Psoas muscle (tissue), 8 donors: ENCODE data around the gene STMN3. TPM values are rescaled to one million over a fixed set of nuclear protein-coding genes. Genes with fewer than 3 reads are reported as not detected.

Experiments
- ATAC-seq, 4 donors: fragments of 200-7000 bp; cut with Tn5 transposase; one replicate each; pipeline ENCODE4 v1.9.1; 2020; ENCODE audit warnings: moderate library complexity in 3 of 4, mild to moderate bottlenecking in 2 of 4
- DNase-seq, 2 donors: peaks; one replicate each; pipeline ENCODE4 v3.0.0-alpha.2; 2020
- H3K27ac ChIP-seq: fragments of 200-600 bp; one replicate; pipeline ENCODE4 v1.8.0; 2022
- H3K27me3 ChIP-seq, 3 donors: fragments of 200-600 bp in 1 of 3; one replicate each; pipeline versions ENCODE4 v1.6.1 to v1.8.0; 2013 to 2022; ENCODE audit warnings: low read length in 2 of 3, mild to moderate bottlenecking in 2 of 3, moderate library complexity in 1 of 3; ENCODE audit not compliant: insufficient read depth in 3 of 3
- H3K36me3 ChIP-seq, 2 donors: fragments of 200-600 bp in 1 of 2; one replicate each; pipeline versions ENCODE4 v1.6.1 to v1.8.0; 2013 to 2022; ENCODE audit warnings: low read depth in 1 of 2, mild to moderate bottlenecking in 1 of 2, moderate library complexity in 1 of 2; ENCODE audit not compliant: insufficient read depth in 1 of 2
- H3K4me1 ChIP-seq: fragments of 200-600 bp; one replicate; pipeline ENCODE4 v1.8.0; 2022
- H3K4me3 ChIP-seq: fragments of 200-600 bp; one replicate; pipeline ENCODE4 v1.8.0; 2022; ENCODE audit warnings: mild to moderate bottlenecking
- H3K9me3 ChIP-seq: fragments of 200-600 bp; one replicate; pipeline ENCODE4 v1.8.0; 2022
- WGBS, 3 donors: extraction: QIAGEN DNeasy Blood & Tissue Kit; methylation state at CpG; one replicate each; pipeline versions ENCODE4 v1.1.6 to v1.1.7; 2013; 5-methylcytosine and 5-hydroxymethylcytosine counted together
- intact Hi-C, 2 donors: fragments of 100-400 bp; cut with DNase I; formaldehyde crosslinking; loops; one replicate each; pipeline versions ENCODE4 v1.11.0 to v1.14.2; 2022
- polyA plus RNA-seq, 3 donors: library from polyadenylated mRNA; stranded (reverse); fragments of 200-250 nt; gene quantifications; one replicate each; pipeline ENCODE4 v1.2.3, GENCODE V29; 2013
- total RNA-seq, 4 donors: library from RNA; stranded (reverse); fragmentation: NEBNext Ultra II Directional in 2 of 4; extraction: Animal tissue kit (Norgen Biotek cat#: 25700) in 2 of 4; gene quantifications; one replicate each; pipeline versions ENCODE4 v1.2.1 to v1.2.4, GENCODE V29; 2021 to 2023
- TF ChIP-seq, protein P1 (sequence below): fragments of 200-600 bp; IDR thresholded peaks from one replicate; pipeline ENCODE4 v1.8.0; 2022; ENCODE audit warnings: antibody characterized with exemption
- donor health status: healthy with polysubstance abuse.
- donor health status: DM: no; HTN: no; CAD: no; lungs with moderate emphysema.
- donor health status: Bipolar disorder and iron deficiency.
- donor health status: healthy.
- donor health status: DM: yes; HTN: yes; CAD: no.
- donor health status: DM: no; HTN: no; CAD: no.
- donor health status: DM: no; HTN: no; CAD: no.
- donor health status: DM: yes; HTN: yes; CAD: no.

The STMN3 gene
- total and polyA plus RNA-seq, 7 donors: 1.0 to 3.1 (median 2.4) TPM

DNA sequence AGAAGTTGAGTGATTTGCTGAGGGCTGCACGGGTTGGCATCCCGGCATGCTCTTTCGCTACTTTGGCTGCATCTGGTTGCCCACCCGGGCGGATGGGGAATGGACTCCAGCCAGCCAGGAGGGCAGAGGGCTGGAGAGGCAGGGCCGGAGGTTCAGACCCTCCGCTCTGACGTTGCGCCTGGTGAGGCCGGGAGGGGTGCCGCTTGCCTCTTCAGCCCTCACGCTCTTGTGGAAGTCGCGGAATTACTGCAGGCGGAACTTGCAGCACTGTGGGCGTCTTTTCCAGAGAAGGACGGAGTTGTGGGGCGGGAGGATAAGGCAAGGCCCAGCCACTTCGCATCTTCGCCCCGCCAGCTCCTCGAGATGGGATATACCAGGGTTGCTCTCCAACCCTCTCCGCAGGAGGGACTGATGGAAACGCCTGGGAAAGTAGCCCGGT lies 5.5 kb upstream of the STMN3 start:
- 1 to 2% (median 2%) methylated on average over 25 of the region's 25 CpGs for WGBS, 3 donors
- peak overlapping the region; percentile 81 for H3K4me3 ChIP-seq
- intact Hi-C loops: loop anchor here in 1 of 2 donors (2.0 kb wide), 1 partner anchor 50 kb away; the partner anchor contains the start of gene ZGPAT
- DNase-seq (peak in 1 of 2 donors; percentile 77), ATAC-seq (peak; percentile 4 to 35 (median 12))
- peaks cover 8 to 26% of the 10 kb centered on the region in 2 donors for H3K36me3 ChIP-seq
- peaks cover 11% of the 10 kb centered on the region for H3K4me1 ChIP-seq
- TF ChIP-seq, protein P1, sequence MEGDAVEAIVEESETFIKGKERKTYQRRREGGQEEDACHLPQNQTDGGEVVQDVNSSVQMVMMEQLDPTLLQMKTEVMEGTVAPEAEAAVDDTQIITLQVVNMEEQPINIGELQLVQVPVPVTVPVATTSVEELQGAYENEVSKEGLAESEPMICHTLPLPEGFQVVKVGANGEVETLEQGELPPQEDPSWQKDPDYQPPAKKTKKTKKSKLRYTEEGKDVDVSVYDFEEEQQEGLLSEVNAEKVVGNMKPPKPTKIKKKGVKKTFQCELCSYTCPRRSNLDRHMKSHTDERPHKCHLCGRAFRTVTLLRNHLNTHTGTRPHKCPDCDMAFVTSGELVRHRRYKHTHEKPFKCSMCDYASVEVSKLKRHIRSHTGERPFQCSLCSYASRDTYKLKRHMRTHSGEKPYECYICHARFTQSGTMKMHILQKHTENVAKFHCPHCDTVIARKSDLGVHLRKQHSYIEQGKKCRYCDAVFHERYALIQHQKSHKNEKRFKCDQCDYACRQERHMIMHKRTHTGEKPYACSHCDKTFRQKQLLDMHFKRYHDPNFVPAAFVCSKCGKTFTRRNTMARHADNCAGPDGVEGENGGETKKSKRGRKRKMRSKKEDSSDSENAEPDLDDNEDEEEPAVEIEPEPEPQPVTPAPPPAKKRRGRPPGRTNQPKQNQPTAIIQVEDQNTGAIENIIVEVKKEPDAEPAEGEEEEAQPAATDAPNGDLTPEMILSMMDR: no peak
- peaks cover 0 to 4% (median 0%) of the 10 kb centered on the region in 3 donors for H3K27me3 ChIP-seq
- H3K9me3 ChIP-seq: no peaks in the 10 kb centered on the region
- peak overlapping the region; percentile 93 for H3K27ac ChIP-seq

DNA sequence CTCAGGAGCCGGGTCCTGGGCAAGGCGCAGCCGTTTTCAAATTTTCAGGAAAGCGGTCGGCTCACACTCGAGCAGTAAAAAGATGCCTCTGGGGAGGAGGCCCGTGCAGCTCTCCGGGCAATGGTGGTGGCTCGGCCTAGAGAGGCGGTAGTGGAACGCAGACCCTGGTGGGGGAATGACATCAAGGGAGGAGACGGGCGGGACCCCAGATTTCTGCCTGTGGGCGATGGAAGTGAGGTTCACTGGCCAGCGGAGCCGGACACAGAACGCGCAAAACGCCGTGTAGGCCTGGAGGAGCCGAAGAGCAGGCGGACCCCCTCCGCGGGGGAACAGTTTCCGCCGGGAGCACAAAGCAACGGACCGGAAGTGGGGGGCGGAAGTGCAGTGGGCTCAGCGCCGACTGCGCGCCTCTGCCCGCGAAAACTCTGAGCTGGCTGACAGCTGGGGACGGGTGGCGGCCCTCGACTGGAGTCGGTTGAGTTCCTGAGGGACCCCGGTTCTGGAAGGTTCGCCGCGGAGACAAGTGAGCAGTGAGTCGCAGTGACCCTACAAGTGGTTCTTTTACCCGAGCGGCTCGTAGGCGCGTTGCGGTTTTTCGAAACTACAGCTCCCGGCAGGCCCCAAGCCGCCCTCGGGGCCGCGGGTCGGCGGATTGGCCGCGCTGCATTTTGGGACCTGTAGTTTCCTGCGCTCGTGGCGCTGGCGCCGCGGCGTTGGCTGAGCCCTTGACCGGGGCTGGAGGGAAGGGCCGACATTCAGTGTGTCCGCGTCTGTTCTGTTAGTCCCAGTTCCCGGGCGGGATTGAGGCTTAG lies 4.9 kb upstream of the STMN3 start, which contains the start of gene RTEL1:
TSS of gene RTEL1 (plus strand) at position 376 of the 812 bp plus-strand sequence. CDS start 1,091 bp downstream, outside the sequence.
- intact Hi-C loops: loop anchor here (2.0 kb wide), 2 partner anchors 15 to 51 kb away; partner anchors contain the start of gene ZGPAT (in 1 of the 2)

DNA sequence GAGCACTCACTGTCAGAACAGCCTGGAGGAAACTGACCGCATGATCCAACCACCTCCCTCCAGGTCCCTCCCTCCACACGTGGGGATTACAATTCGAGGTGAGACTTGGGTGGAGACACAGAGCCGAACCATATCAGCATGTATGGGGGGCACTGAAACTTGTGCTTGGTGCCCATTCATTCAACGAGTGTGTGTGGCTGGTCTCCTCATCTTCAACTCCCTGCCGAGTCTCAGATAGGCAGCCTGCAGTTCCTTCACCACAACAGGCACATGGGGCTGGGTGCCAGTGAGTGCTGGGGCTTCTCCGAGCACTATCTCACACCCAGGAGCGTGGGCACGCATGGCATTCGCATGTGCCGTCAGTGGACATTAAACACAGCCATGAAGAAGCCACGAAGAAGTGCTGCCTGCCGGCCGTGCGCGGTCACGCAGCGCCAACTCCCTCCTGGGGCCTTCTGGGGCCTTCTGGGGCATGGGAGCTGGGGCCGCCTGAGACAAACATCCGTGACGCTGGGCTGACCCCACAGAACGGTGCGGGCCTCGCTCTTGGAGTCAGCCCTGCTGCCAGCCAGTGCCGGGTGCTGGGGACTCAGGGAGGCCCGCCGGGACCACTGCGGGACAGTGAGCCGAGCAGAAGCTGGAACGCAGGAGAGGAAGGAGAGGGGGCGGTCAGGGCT lies 4.2 kb upstream of the STMN3 start:
- ATAC-seq: peak; percentile 17 to 47 (median 22)
- H3K36me3 ChIP-seq: peaks cover 3 to 13% of the 10 kb centered on the region in 2 donors
- 27 to 33% (median 29%) methylated on average over 26 to 31 of the region's 31 CpGs for WGBS, 3 donors
- peak overlapping the region; percentile 81 for H3K4me3 ChIP-seq
- DNase-seq: peak in 1 of 2 donors; percentile 63
- H3K27ac ChIP-seq: peak overlapping the region; percentile 93
- intact Hi-C loops: loop anchor here in 1 of 2 donors (2.0 kb wide), 1 partner anchor 15 kb away; no protein-coding TSS in a partner anchor
- peaks cover 0 to 13% (median 9%) of the 10 kb centered on the region in 3 donors for H3K27me3 ChIP-seq
- H3K9me3 ChIP-seq: no peaks in the 10 kb centered on the region
- TF ChIP-seq, protein P1: no peak
- peaks cover 13% of the 10 kb centered on the region for H3K4me1 ChIP-seq

More for the DNA sequence above, 4.9 kb upstream of the STMN3 start, which contains the start of gene RTEL1:
- Histone ChIP-seq H3K27me3 (peaks cover 0 to 6% (median 3%) of the 10 kb centered on the region in 3 donors), H3K27ac (peak within 1 kb of the TSS; percentile 93), H3K4me1 (peaks cover 11% of the 10 kb centered on the region), H3K36me3 (peaks cover 8 to 20% of the 10 kb centered on the region in 2 donors), H3K4me3 (peak within 1 kb of the TSS; percentile 81), H3K9me3 (no peaks in the 10 kb centered on the region)
- DNase-seq: peak; percentile 94 to 96
- 1 to 2% (median 1%) methylated on average over 73 of the region's 73 CpGs for whole genome bisulfite sequencing, 3 donors
- TF ChIP-seq, protein P1: no peak
- peak; percentile 93 to 95 (median 94) for ATAC-seq

DNA sequence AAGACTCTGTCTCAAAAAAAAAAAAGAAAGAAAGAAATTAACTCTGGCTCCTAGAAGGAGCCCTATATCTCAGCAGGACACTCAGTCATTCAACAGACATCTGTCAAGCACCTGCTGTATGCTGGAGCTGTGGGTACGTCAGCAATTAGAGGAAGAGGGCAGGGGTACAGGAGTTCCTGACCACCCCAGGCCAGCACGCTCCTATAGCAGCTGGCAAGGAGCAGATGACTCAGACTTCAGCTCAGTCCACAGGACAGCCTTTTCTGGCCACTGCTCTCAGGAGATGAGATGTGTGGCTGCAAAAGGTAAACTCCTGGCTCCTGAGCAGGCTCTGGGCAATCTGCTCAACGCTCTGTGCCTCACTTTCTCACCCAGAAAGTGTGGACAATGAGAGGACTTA lies 3.2 kb upstream of the STMN3 start:
- H3K9me3 ChIP-seq: no peaks in the 10 kb centered on the region
- TF ChIP-seq, protein P1: no peak
- DNase-seq (no peak), ATAC-seq (no peak)
- H3K27me3 ChIP-seq: peaks cover 0 to 23% (median 15%) of the 10 kb centered on the region in 3 donors
- peaks cover 20% of the 10 kb centered on the region for H3K4me1 ChIP-seq
- H3K27ac ChIP-seq: no peak overlapping the region
- H3K36me3 ChIP-seq: peaks cover 0 to 5% of the 10 kb centered on the region in 2 donors
- intact Hi-C loops: loop anchor here in 1 of 2 donors (2.0 kb wide), 1 partner anchor 14 kb away; no protein-coding TSS in a partner anchor
- no peak overlapping the region for H3K4me3 ChIP-seq
- 89 to 91% (median 90%) methylated on average over 3 of the region's 3 CpGs for WGBS, 3 donors
